ENCODE measurements around the gene RASSF6.
"Not testable (repeated sequence)": the region's sequence is repeated elsewhere in the genome, so short reads cannot be mapped to it uniquely, and the experiment has no call there.

Gene RASSF6

GRCh38 chr4:73620115-73620792, at the start of gene RASSF6:
Gene RASSF6, minus strand, starts transcription at chr4:73620436. Its CDS starts 8,641 bp downstream, at chr4:73611795.
- H3K9me3 ChIP-seq (ENCODE audit: control insufficient read depth, insufficient read depth, low read length) = no peaks in the 10 kb centered on the region
- H3K4me3 ChIP-seq (ENCODE audit: low read length) = peak within 1 kb of the TSS; percentile 8; the same call in 1 of the 2 replicates
- no peaks in the 10 kb centered on the region for H3K36me3 ChIP-seq (ENCODE audit: control insufficient read depth, insufficient read depth, low read length)
- no peak for DNase-seq (ENCODE audit: low read depth, low spot score)
- H3K4me1 ChIP-seq (ENCODE audit: control insufficient read depth, insufficient read depth, low read length) = no peaks in the 10 kb centered on the region; the same call in 1 of the 2 replicates
- WGBS (ENCODE audit: insufficient coverage, insufficient read length) = no CpG with 5 or more reads among the region's 24 CpGs
- no peaks in the 10 kb centered on the region for H3K27me3 ChIP-seq (ENCODE audit: control insufficient read depth, insufficient read depth, low read length)
- no peak within 1 kb of the TSS for H3K27ac ChIP-seq (ENCODE audit: low read length)

- H3K4me1 ChIP-seq (ENCODE audit: control insufficient read depth, insufficient read depth, low read length) = no peaks in the 10 kb centered on the region; the same call in 1 of the 2 replicates
- H3K4me3 ChIP-seq (ENCODE audit: low read length) = no peak overlapping the region
- no peaks in the 10 kb centered on the region for H3K27me3 ChIP-seq (ENCODE audit: control insufficient read depth, insufficient read depth, low read length)
- H3K9me3 ChIP-seq (ENCODE audit: control insufficient read depth, insufficient read depth, low read length) = no peaks in the 10 kb centered on the region
- no CpG with 5 or more reads among the region's 15 CpGs for WGBS (ENCODE audit: insufficient coverage, insufficient read length)
- H3K36me3 ChIP-seq (ENCODE audit: control insufficient read depth, insufficient read depth, low read length) = no peaks in the 10 kb centered on the region
- DNase-seq (ENCODE audit: low read depth, low spot score) = no peak
- H3K27ac ChIP-seq (ENCODE audit: low read length) = no peak overlapping the region
Observed at GRCh38 chr4:73669410-73670183, 49.4 kb upstream of the RASSF6 start.

GRCh38 chr4:73668782-73669201, 48.6 kb upstream of the RASSF6 start:
- Histone ChIP-seq H3K27me3 (ENCODE audit: control insufficient read depth, insufficient read depth, low read length) (no peaks in the 10 kb centered on the region), H3K27ac (ENCODE audit: low read length) (no peak overlapping the region), H3K36me3 (ENCODE audit: control insufficient read depth, insufficient read depth, low read length) (no peaks in the 10 kb centered on the region), H3K9me3 (ENCODE audit: control insufficient read depth, insufficient read depth, low read length) (no peaks in the 10 kb centered on the region), H3K4me1 (ENCODE audit: control insufficient read depth, insufficient read depth, low read length) (no peaks in the 10 kb centered on the region; the same call in 1 of the 2 replicates), H3K4me3 (ENCODE audit: low read length) (no peak overlapping the region)
- DNase-seq (ENCODE audit: low read depth, low spot score) = no peak
- no CpG with 5 or more reads among the region's 8 CpGs for WGBS (ENCODE audit: insufficient coverage, insufficient read length)

- not testable (repeated sequence) for H3K27me3 ChIP-seq (ENCODE audit: control insufficient read depth, insufficient read depth, low read length); H3K4me3 ChIP-seq (ENCODE audit: low read length); H3K27ac ChIP-seq (ENCODE audit: low read length); H3K4me1 ChIP-seq (ENCODE audit: control insufficient read depth, insufficient read depth, low read length); H3K36me3 ChIP-seq (ENCODE audit: control insufficient read depth, insufficient read depth, low read length); H3K9me3 ChIP-seq (ENCODE audit: control insufficient read depth, insufficient read depth, low read length); DNase-seq (ENCODE audit: low read depth, low spot score)
- no CpG with 5 or more reads among the region's 7 CpGs for WGBS (ENCODE audit: insufficient coverage, insufficient read length)
Observed at GRCh38 chr4:73665924-73666323, 45.7 kb upstream of the RASSF6 start.

GRCh38 chr4:73664470-73664869, 44.2 kb upstream of the RASSF6 start:
- Histone ChIP-seq H3K27me3 (ENCODE audit: control insufficient read depth, insufficient read depth, low read length) (no peaks in the 10 kb centered on the region), H3K9me3 (ENCODE audit: control insufficient read depth, insufficient read depth, low read length) (peaks cover 1% of the 10 kb centered on the region; the same call in 1 of the 2 replicates), H3K4me3 (ENCODE audit: low read length) (no peak overlapping the region), H3K36me3 (ENCODE audit: control insufficient read depth, insufficient read depth, low read length) (no peaks in the 10 kb centered on the region), H3K4me1 (ENCODE audit: control insufficient read depth, insufficient read depth, low read length) (no peaks in the 10 kb centered on the region), H3K27ac (ENCODE audit: low read length) (no peak overlapping the region)
- no CpG with 5 or more reads among the region's 1 CpG for WGBS (ENCODE audit: insufficient coverage, insufficient read length)
- no peak for DNase-seq (ENCODE audit: low read depth, low spot score)

- Histone ChIP-seq H3K27ac (ENCODE audit: low read length) (no peak overlapping the region), H3K9me3 (ENCODE audit: control insufficient read depth, insufficient read depth, low read length) (peaks cover 1% of the 10 kb centered on the region; the same call in 1 of the 2 replicates), H3K27me3 (ENCODE audit: control insufficient read depth, insufficient read depth, low read length) (no peaks in the 10 kb centered on the region), H3K36me3 (ENCODE audit: control insufficient read depth, insufficient read depth, low read length) (no peaks in the 10 kb centered on the region), H3K4me1 (ENCODE audit: control insufficient read depth, insufficient read depth, low read length) (no peaks in the 10 kb centered on the region), H3K4me3 (ENCODE audit: low read length) (no peak overlapping the region)
- DNase-seq (ENCODE audit: low read depth, low spot score) = no peak
Observed at GRCh38 chr4:73663576-73663975, 43.3 kb upstream of the RASSF6 start.

GRCh38 chr4:73662709-73663546, 42.7 kb upstream of the RASSF6 start:
- no peaks in the 10 kb centered on the region for H3K4me1 ChIP-seq (ENCODE audit: control insufficient read depth, insufficient read depth, low read length)
- WGBS (ENCODE audit: insufficient coverage, insufficient read length) = no CpG with 5 or more reads among the region's 6 CpGs
- H3K27me3 ChIP-seq (ENCODE audit: control insufficient read depth, insufficient read depth, low read length) = no peaks in the 10 kb centered on the region
- no peaks in the 10 kb centered on the region for H3K36me3 ChIP-seq (ENCODE audit: control insufficient read depth, insufficient read depth, low read length)
- H3K27ac ChIP-seq (ENCODE audit: low read length) = no peak overlapping the region
- H3K9me3 ChIP-seq (ENCODE audit: control insufficient read depth, insufficient read depth, low read length) = peaks cover 1% of the 10 kb centered on the region; the same call in 1 of the 2 replicates
- no peak overlapping the region for H3K4me3 ChIP-seq (ENCODE audit: low read length)
- no peak for DNase-seq (ENCODE audit: low read depth, low spot score)

- peaks cover 1% of the 10 kb centered on the region; the same call in 1 of the 2 replicates for H3K9me3 ChIP-seq (ENCODE audit: control insufficient read depth, insufficient read depth, low read length)
- H3K4me1 ChIP-seq (ENCODE audit: control insufficient read depth, insufficient read depth, low read length) = no peaks in the 10 kb centered on the region
- no CpG with 5 or more reads among the region's 2 CpGs for WGBS (ENCODE audit: insufficient coverage, insufficient read length)
- no peaks in the 10 kb centered on the region for H3K27me3 ChIP-seq (ENCODE audit: control insufficient read depth, insufficient read depth, low read length)
- H3K27ac ChIP-seq (ENCODE audit: low read length) = no peak overlapping the region
- H3K4me3 ChIP-seq (ENCODE audit: low read length) = no peak overlapping the region
- no peaks in the 10 kb centered on the region for H3K36me3 ChIP-seq (ENCODE audit: control insufficient read depth, insufficient read depth, low read length)
- no peak for DNase-seq (ENCODE audit: low read depth, low spot score)
Observed at GRCh38 chr4:73661646-73662119, 41.4 kb upstream of the RASSF6 start.

GRCh38 chr4:73660808-73661207, 40.6 kb upstream of the RASSF6 start:
- Histone ChIP-seq H3K27me3 (ENCODE audit: control insufficient read depth, insufficient read depth, low read length) (no peaks in the 10 kb centered on the region), H3K36me3 (ENCODE audit: control insufficient read depth, insufficient read depth, low read length) (no peaks in the 10 kb centered on the region), H3K4me3 (ENCODE audit: low read length) (no peak overlapping the region), H3K4me1 (ENCODE audit: control insufficient read depth, insufficient read depth, low read length) (no peaks in the 10 kb centered on the region), H3K27ac (ENCODE audit: low read length) (no peak overlapping the region), H3K9me3 (ENCODE audit: control insufficient read depth, insufficient read depth, low read length) (peaks cover 1% of the 10 kb centered on the region; the same call in 1 of the 2 replicates)
- DNase-seq (ENCODE audit: low read depth, low spot score) = no peak
- no CpG with 5 or more reads among the region's 3 CpGs for WGBS (ENCODE audit: insufficient coverage, insufficient read length)

GRCh38 chr4:73653695-73654106, 33.5 kb upstream of the RASSF6 start:
- Histone ChIP-seq H3K36me3 (ENCODE audit: control insufficient read depth, insufficient read depth, low read length) (no peaks in the 10 kb centered on the region), H3K4me1 (ENCODE audit: control insufficient read depth, insufficient read depth, low read length) (no peaks in the 10 kb centered on the region), H3K27me3 (ENCODE audit: control insufficient read depth, insufficient read depth, low read length) (no peaks in the 10 kb centered on the region), H3K4me3 (ENCODE audit: low read length) (no peak overlapping the region), H3K27ac (ENCODE audit: low read length) (no peak overlapping the region), H3K9me3 (ENCODE audit: control insufficient read depth, insufficient read depth, low read length) (no peaks in the 10 kb centered on the region)
- peak; percentile 9 for DNase-seq (ENCODE audit: low read depth, low spot score)
- WGBS (ENCODE audit: insufficient coverage, insufficient read length) = no CpG with 5 or more reads among the region's 7 CpGs

All from iPS DF 6.9 (cell line).